Right ventricle myocardium superior (tissue), 1 donor: ENCODE measurements around the gene TGFBI. TPM values are rescaled to one million over a fixed set of nuclear protein-coding genes. Genes with fewer than 3 reads are reported as not detected.

ENCODE experiments used
- ATAC-seq: fragments of 200-7000 bp; cut with Tn5 transposase; one replicate; pipeline ENCODE4 v1.9.1; 2020; ENCODE audit warnings: mild to moderate bottlenecking; ENCODE audit not compliant: poor library complexity
- DNase-seq: peaks from one replicate; pipeline ENCODE4 v3.0.0-alpha.2; 2020
- intact Hi-C: fragments of 100-400 bp; cut with DNase I; formaldehyde crosslinking; loops from one replicate; pipeline ENCODE4 v1.11.2; 2022
- total RNA-seq: library from RNA; stranded (reverse); fragmentation: NEBNext Ultra II Directional; extraction: Animal tissue kit (Norgen Biotek cat#: 25700); gene quantifications from one replicate; pipeline ENCODE4 v1.2.1, GENCODE V29; 2021
- donor health status: DM: no; HTN: yes; CAD: no; lungs with severe emphysema.

The TGFBI gene
- total RNA-seq, 1 donor from 2014 or later = 49.9 TPM

DNA sequence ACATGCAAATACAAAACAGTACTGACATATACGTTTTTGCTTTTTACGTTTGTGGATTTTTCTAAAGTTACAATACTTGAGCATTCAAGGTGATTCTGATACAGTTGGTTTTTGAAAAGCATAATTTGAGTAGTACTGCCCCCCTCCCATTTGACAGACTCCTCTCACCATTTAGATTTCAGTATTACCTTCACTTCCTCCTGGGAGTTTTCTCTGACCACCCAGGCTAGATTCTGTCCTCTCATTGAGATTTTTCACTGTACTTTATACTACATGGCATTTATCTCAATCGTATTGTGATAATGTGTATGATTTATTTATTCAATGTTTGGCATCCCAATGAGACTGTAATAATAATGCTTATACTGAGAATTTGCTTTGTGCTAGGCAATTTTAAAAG is 71.1 kb downstream of the TGFBI start:
- ATAC-seq (no peak), DNase-seq (no peak)
- intact Hi-C loops = no loop called here

GRCh38 chr5:136101884-136102283 is 73.1 kb downstream of the TGFBI start:
- intact Hi-C loops = no loop called here
- DNase-seq = no peak
- ATAC-seq = no peak

- DNase-seq (no peak), ATAC-seq (no peak)
- intact Hi-C loops = no loop called here
Observed at GRCh38 chr5:136103118-136103517, 74.3 kb downstream of the TGFBI start.

DNA sequence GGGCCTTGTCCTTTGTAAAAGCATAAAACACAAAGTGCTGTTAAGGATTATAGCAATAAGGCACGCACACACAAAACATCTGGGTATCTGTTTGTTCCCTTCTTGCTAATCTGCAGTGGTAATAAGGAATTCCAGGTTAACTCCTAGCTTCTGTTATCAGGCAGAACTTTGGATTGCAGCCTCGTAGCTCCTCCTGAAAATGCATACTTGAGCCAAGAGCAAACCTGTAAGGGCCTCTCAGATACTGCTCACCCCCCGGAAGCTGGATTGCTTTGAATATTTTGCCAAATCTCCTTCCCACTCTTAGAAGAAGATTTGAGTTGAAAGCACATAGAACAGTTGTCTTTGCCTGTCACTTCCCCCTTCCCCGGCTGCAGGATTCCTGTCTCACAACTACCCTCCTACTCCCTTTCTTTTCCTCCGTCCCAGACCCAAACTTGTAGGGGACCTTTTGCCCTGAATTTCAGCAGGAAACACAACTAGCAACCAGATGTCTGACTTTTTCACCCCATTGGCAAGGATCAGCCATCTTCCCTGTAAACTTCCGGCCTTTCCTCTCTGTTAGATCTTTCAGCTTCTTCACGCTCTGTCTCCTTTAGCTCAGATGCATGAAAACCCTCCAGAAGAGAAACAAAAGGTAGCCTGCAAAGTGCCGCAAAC is 75.6 kb downstream of the TGFBI start:
- intact Hi-C loops = no loop called here
- no peak for ATAC-seq

DNA sequence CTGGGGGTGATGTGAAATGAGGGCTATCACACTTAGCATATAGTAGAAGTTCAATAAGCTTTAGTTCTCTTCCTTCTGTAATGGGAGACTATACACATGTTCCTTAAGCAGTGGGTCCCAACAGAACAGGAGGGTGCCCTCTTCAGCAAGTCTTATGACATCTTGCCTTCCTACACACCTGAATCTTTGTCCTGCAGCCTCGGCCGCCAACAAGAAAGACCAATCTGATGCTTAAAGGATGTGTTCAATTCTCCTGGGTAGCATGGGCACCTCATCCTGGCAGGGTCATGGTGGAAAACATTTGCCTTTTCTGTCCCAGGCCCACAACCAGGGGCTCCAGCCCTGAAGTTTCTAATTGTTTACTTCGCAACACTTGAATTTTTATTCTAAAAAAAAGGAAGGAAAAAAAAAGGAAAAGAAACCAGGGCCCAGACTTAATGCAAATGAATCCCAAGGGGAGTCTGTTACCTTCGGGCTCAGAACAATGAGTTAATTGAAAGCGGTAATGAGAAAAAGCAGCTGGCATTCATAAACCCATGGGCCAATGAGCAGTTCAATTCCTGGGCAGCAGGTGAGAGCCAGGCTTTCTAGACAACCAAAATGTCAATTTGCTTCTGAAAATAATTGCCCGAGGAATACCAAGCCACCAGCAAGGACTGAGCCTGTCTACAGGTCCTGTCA is 77.7 kb downstream of the TGFBI start:
- DNase-seq = no peak
- intact Hi-C loops = no loop called here
- ATAC-seq = no peak

More for the DNA sequence above, 75.6 kb downstream of the TGFBI start:
- no peak for DNase-seq

DNA sequence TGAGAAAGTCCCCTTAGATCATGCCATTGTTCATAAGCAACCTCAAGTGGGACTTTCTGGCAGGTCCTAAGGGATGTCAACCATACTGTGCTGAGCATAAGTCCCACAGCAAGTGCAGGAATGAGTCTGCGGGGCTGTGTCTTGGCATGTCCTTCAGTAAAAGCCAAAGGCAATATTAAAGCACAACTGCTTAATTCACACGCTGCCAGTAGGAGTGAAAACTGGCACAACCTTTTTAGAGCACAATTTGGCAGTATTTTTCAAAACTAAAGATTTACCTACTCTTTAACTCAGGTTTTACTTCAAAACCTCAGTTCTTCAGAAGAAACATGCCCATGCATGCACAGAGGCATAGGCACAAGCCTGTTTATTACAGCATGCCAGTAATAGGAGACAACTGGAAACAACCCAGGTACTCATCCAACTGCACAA is 79.4 kb downstream of the TGFBI start:
- DNase-seq (no peak), ATAC-seq (no peak)
- intact Hi-C loops = no loop called here

DNA sequence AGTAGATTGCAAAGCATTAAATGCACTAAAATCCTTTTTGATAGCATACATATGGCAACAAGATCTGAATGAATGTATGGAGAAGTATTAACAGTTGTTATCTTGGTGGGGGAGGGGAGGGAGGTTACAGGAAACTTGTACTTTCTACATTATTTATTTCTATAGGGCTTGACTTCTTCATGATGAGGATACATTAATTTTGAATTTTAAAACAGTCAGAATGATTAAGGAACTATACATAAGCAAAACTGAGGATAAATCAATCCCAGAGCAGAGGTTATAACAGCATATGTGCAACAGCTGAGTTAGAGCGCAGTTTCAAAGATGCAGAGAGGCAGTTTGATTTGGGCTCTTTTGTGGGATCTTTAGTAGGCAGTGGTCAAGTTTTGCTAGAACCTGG is 80.0 kb downstream of the TGFBI start:
- intact Hi-C loops = no loop called here

GRCh38 chr5:136109453-136110135 is 80.8 kb downstream of the TGFBI start:
- intact Hi-C loops = no loop called here
- no peak for DNase-seq
- no peak for ATAC-seq

More for the DNA sequence above, 80.0 kb downstream of the TGFBI start:
- ATAC-seq (no peak), DNase-seq (no peak)

Other genes with a start within 250 kb of the TGFBI start
- gene SLC25A48, start 194.3 kb upstream of the TGFBI start, total RNA-seq = not detected
- not detected for gene IL9, start 133.1 kb upstream of the TGFBI start, total RNA-seq
- gene LECT2, start 74.0 kb upstream of the TGFBI start, total RNA-seq = not detected
- gene SMAD5, start 103.9 kb downstream of the TGFBI start, total RNA-seq = 37.2 TPM
- not detected for gene SMIM32, start 164.2 kb downstream of the TGFBI start, total RNA-seq